Kidney (tissue), 14 donors: ENCODE results near the gene TASL. TPM values are rescaled to one million over a fixed set of nuclear protein-coding genes. Genes with fewer than 3 reads are reported as not detected.

Experiments used
- DNase-seq, 5 donors: peaks; one replicate each; pipeline ENCODE4 v3.0.0-alpha.2; 2013 to 2020
- FAIRE-seq: peaks from 2 replicates; lab custom pipeline; 2012; peaks lifted over from hg19 to GRCh38; lab: Jason Lieb, UNC
- H3K27ac ChIP-seq, 2 donors: one replicate each; pipeline ENCODE4 v1.7.0; 2013; ENCODE audit warnings: low read depth in 2 of 2, low read length in 2 of 2, inconsistent platforms in 1 of 2
- H3K27me3 ChIP-seq: one replicate; pipeline ENCODE4 v1.7.1; 2013; ENCODE audit warnings: low read length, inconsistent platforms; ENCODE audit not compliant: control insufficient read depth, insufficient read depth
- H3K36me3 ChIP-seq, 3 donors: one replicate each; pipeline versions ENCODE4 v1.7.0 to v1.7.1; 2013; ENCODE audit warnings: low read length in 3 of 3, control low read depth in 1 of 3, inconsistent platforms in 1 of 3; ENCODE audit not compliant: insufficient read depth in 3 of 3, control insufficient read depth in 2 of 3
- H3K4me1 ChIP-seq, 3 donors: one replicate each; pipeline versions ENCODE4 v1.7.0 to v1.7.1; 2013; ENCODE audit warnings: low read length in 3 of 3, inconsistent platforms in 1 of 3, low read depth in 1 of 3; ENCODE audit not compliant: control insufficient read depth in 2 of 3, insufficient read depth in 2 of 3
- H3K4me3 ChIP-seq, 3 donors: one replicate each; pipeline versions ENCODE4 v1.7.0 to v1.8.1; 2013; ENCODE audit warnings: low read length in 3 of 3, control low read depth in 1 of 3, inconsistent platforms in 1 of 3
- H3K9ac ChIP-seq, 3 donors: one replicate each; pipeline versions ENCODE4 v1.7.0 to v1.7.1; 2013; ENCODE audit warnings: low read length in 3 of 3, control low read depth in 1 of 3, inconsistent platforms in 1 of 3
- H3K9me3 ChIP-seq, 3 donors: one replicate each; pipeline versions ENCODE4 v1.7.0 to v1.7.1; 2013; ENCODE audit warnings: low read length in 3 of 3, control low read depth in 1 of 3, inconsistent platforms in 1 of 3; ENCODE audit not compliant: control insufficient read depth in 2 of 3, insufficient read depth in 1 of 3
- intact Hi-C: fragments of 100-400 bp; cut with DNase I; formaldehyde crosslinking; loops from one replicate; pipeline ENCODE4 v1.11.1; 2022
- polyA plus RNA-seq: library from polyadenylated mRNA; stranded (reverse); fragments of 350-450 nt; fragmentation: Illumina TruSeq; extraction: RNeasy Lipid Tissue Mini Kit (QIAGEN cat#74804); gene quantifications from one replicate; pipeline ENCODE4 v1.2.3, GENCODE V29; 2014; ENCODE audit warnings: low read depth, low replicate concordance; ENCODE audit not compliant: insufficient read depth
- total RNA-seq: library from RNA; stranded (reverse); fragmentation: NEBNext Ultra II Directional; extraction: Animal tissue kit (Norgen Biotek cat#: 25700); gene quantifications from one replicate; pipeline ENCODE4 v1.2.1, GENCODE V29; 2021
- TF ChIP-seq, protein P1 (sequence below): IDR thresholded peaks from 3 replicates; pipeline ENCODE4 v1.5.1; 2012; ENCODE audit warnings: mild to moderate bottlenecking, moderate library complexity, borderline replicate concordance; ENCODE audit not compliant: insufficient read depth; ENCODE audit errors: extremely low read depth
- donor health status: control.
- donor health status: control.
- donor health status: control.
- donor health status: control.
- donor health status: control.
- donor health status: DM: yes; HTN: yes; CAD: no.
- donor health status: Normal renal cell carcinoma (clear cell type).

TASL gene
- total and polyA plus RNA-seq, 2 donors from 2014 or later, result 0.22 to 1.8 TPM

DNA sequence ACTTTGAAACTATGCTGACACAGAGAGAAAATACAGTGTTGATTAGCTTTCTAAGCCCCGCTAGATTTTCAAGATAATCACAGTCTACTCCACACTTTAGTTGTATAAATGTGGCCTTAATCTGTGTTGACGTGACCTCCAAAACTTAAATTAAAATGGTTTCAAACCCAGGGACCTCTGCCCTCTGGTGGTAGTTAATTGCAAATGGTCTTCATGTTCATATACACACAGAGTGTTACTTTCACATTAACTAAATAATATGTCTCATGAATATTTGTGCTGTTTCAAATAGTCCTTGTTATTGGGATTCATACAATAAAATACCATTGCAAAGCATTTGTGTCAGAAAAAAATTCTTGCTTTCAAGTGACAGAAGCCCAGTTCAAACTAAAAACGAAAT, 64.3 kb downstream of the TASL start:
- H3K4me1 ChIP-seq, result no peaks in the 10 kb centered on the region
- H3K4me3 ChIP-seq, result no peak overlapping the region
- DNase-seq (no peak), FAIRE-seq (no peak)
- no peaks in the 10 kb centered on the region for H3K9me3 ChIP-seq
- intact Hi-C loops, result no loop called here
- H3K27ac ChIP-seq, result no peak overlapping the region
- H3K27me3 ChIP-seq, result no peaks in the 10 kb centered on the region
- H3K9ac ChIP-seq, result no peak overlapping the region
- TF ChIP-seq, protein P1, sequence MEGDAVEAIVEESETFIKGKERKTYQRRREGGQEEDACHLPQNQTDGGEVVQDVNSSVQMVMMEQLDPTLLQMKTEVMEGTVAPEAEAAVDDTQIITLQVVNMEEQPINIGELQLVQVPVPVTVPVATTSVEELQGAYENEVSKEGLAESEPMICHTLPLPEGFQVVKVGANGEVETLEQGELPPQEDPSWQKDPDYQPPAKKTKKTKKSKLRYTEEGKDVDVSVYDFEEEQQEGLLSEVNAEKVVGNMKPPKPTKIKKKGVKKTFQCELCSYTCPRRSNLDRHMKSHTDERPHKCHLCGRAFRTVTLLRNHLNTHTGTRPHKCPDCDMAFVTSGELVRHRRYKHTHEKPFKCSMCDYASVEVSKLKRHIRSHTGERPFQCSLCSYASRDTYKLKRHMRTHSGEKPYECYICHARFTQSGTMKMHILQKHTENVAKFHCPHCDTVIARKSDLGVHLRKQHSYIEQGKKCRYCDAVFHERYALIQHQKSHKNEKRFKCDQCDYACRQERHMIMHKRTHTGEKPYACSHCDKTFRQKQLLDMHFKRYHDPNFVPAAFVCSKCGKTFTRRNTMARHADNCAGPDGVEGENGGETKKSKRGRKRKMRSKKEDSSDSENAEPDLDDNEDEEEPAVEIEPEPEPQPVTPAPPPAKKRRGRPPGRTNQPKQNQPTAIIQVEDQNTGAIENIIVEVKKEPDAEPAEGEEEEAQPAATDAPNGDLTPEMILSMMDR, result no peak
- no peaks in the 10 kb centered on the region for H3K36me3 ChIP-seq

Other genes with a start within 250 kb of the TASL start
- 12.5 TPM for gene GK, start 75.7 kb upstream of the TASL start, total RNA-seq
- 73.8 TPM for gene GK, start 75.7 kb upstream of the TASL start, polyA plus RNA-seq